Measurements from ENCODE around the gene RAPGEF2. TPM values are rescaled to one million over a fixed set of nuclear protein-coding genes. Genes with fewer than 3 reads are reported as not detected.

RAPGEF2 gene
- total RNA-seq, 1 experiment from 2014 or later: 37.1 TPM

- H4K5ac ChIP-seq (ENCODE audit: insufficient read length, low read depth, low read length): no peak overlapping the region
- H3K4ac ChIP-seq (ENCODE audit: low read depth, low read length): no peak overlapping the region
- no peak overlapping the region for H3K56ac ChIP-seq (ENCODE audit: insufficient read length, low read depth, low read length)
- WGBS (ENCODE audit: extremely low coverage, insufficient read length, low lambda C conversion rate): no CpG with 5 or more reads among the region's 4 CpGs
- no peaks in the 10 kb centered on the region for H3K36me3 Mint-ChIP-seq (ENCODE audit: insufficient read depth in 1 of 3, low read depth in 3 of 3)
- no peak overlapping the region for H3K27ac ChIP-seq (ENCODE audit: insufficient read length, low read depth, low read length)
- no peak overlapping the region for H3K9ac ChIP-seq (ENCODE audit: extremely low read depth, insufficient read length, low read length)
- no peak overlapping the region for H4K8ac ChIP-seq (replicated peaks; ENCODE audit: insufficient read length, low read depth, low read length)
- no peaks in the 10 kb centered on the region for H3K9me3 Mint-ChIP-seq
- no peak overlapping the region for H2BK15ac ChIP-seq (ENCODE audit: low read depth, low read length)
- H3K4me1 Mint-ChIP-seq: peaks cover 11 to 26% of the 10 kb centered on the region in 2 experiments
- H4K20me1 ChIP-seq (ENCODE audit: control insufficient read depth, insufficient read depth, insufficient read length): no peaks in the 10 kb centered on the region
- no peak overlapping the region for H3K4me3 Mint-ChIP-seq
- H3K27ac Mint-ChIP-seq: peak overlapping the region in 1 of 3 experiments; percentile 83; a peak in 2 of 7 replicates
- H3T11ph ChIP-seq (ENCODE audit: low read length): no peak overlapping the region
- H3K18ac ChIP-seq (ENCODE audit: insufficient read length, low read depth, low read length): no peak overlapping the region
- H4K91ac ChIP-seq (ENCODE audit: insufficient read length, low read depth, low read length): no peak overlapping the region
- no peak overlapping the region for H2AK5ac ChIP-seq (ENCODE audit: insufficient read length, low read length)
- H2BK20ac ChIP-seq (ENCODE audit: low read depth, low read length, poor library complexity, severe bottlenecking): no peak overlapping the region
- peaks cover 3% of the 10 kb centered on the region; the same call in 1 of the 2 replicates for H3K4me1 ChIP-seq (ENCODE audit: insufficient read depth, low read length)
- peaks cover under 1% of the 10 kb centered on the region; the same call in 1 of the 2 replicates for H3K79me2 ChIP-seq (ENCODE audit: insufficient read depth, low read length)
- no peak for TF ChIP-seq CTCF (conservative IDR thresholded peaks at IDR 0.05)
- no peaks in the 10 kb centered on the region for H3K9me3 ChIP-seq (ENCODE audit: control insufficient read depth, low read depth, low read length)
- no peaks in the 10 kb centered on the region for H3K27me3 Mint-ChIP-seq (ENCODE audit: low read depth)
- no peak overlapping the region for H3K14ac ChIP-seq (ENCODE audit: insufficient read depth, low read length)
- H2BK120ac ChIP-seq (ENCODE audit: low read depth, low read length, poor library complexity, severe bottlenecking): no peak overlapping the region
- peaks cover 4% of the 10 kb centered on the region for H3K79me1 ChIP-seq (ENCODE audit: insufficient read depth, low read depth, low read length, poor library complexity, severe bottlenecking)
- no peak overlapping the region for H2BK12ac ChIP-seq (ENCODE audit: insufficient read length, low read depth, low read length)
- no peaks in the 10 kb centered on the region for H3K23me2 ChIP-seq (ENCODE audit: insufficient read length, low read depth, low read length, poor library complexity, severe bottlenecking)
- no peaks in the 10 kb centered on the region for H3K27me3 ChIP-seq (ENCODE audit: insufficient read depth, low read length)
- no peak overlapping the region for H2BK5ac ChIP-seq (ENCODE audit: insufficient read length, low read length)
- no peak overlapping the region for H3K23ac ChIP-seq (ENCODE audit: insufficient read length, low read depth, low read length)
- no peak overlapping the region for H3K4me2 ChIP-seq (ENCODE audit: insufficient read depth, insufficient read length, low read length)
- DNase-seq: no peak
- no peak overlapping the region for H2AFZ ChIP-seq (ENCODE audit: low read length)
These were observed 42.6 kb downstream of the RAPGEF2 start for GRCh38 chr4:159145318-159145991.
